Spleen (tissue), 11 donors: ENCODE results near the gene KIAA1328. TPM values are rescaled to one million over a fixed set of nuclear protein-coding genes. Genes with fewer than 3 reads are reported as not detected.

Experiments used
- DNase-seq: peaks from one replicate; pipeline ENCODE4 v3.0.0-alpha.2; 2020
- H3K27ac ChIP-seq, 8 donors: fragments of 200-600 bp; sonication (generic) in 7 of 8; 1 replicate in 4 of 8; 2 replicates in 4 of 8; pipeline versions ENCODE4 v1.5.0 to v1.8.0; 2016 to 2021; ENCODE audit warnings: inconsistent platforms in 4 of 8, mild to moderate bottlenecking in 4 of 8, moderate library complexity in 1 of 8
- H3K27me3 ChIP-seq, 7 donors: fragments of 200-600 bp; sonication (generic) in 6 of 7; replicated peaks in 1 of 7; 1 replicate in 4 of 7; 2 replicates in 3 of 7; pipeline versions ENCODE4 v1.5.0 to v1.8.0; 2016 to 2021; ENCODE audit warnings: inconsistent platforms in 3 of 7, mild to moderate bottlenecking in 1 of 7
- H3K36me3 ChIP-seq, 6 donors: fragments of 200-600 bp; sonication (generic) in 5 of 6; 1 replicate in 4 of 6; 2 replicates in 2 of 6; pipeline versions ENCODE4 v1.5.0 to v1.8.0; 2016 to 2021; ENCODE audit warnings: inconsistent platforms in 2 of 6
- H3K4me1 ChIP-seq, 6 donors: fragments of 200-600 bp; sonication (generic) in 5 of 6; 1 replicate in 3 of 6; 2 replicates in 3 of 6; pipeline versions ENCODE4 v1.5.0 to v1.8.0; 2016 to 2021; ENCODE audit warnings: inconsistent platforms in 3 of 6
- H3K4me3 ChIP-seq, 8 donors: fragments of 200-600 bp; sonication (generic) in 7 of 8; 1 replicate in 4 of 8; 2 replicates in 4 of 8; pipeline versions ENCODE4 v1.5.0 to v1.8.0; 2016 to 2021; ENCODE audit warnings: inconsistent platforms in 4 of 8, mild to moderate bottlenecking in 4 of 8, moderate library complexity in 2 of 8
- H3K9me3 ChIP-seq, 8 donors: fragments of 200-600 bp; sonication (generic) in 7 of 8; 1 replicate in 4 of 8; 2 replicates in 4 of 8; pipeline versions ENCODE4 v1.5.0 to v1.8.0; 2016 to 2021; ENCODE audit warnings: inconsistent platforms in 4 of 8
- CTCF ChIP-seq, 11 experiments: fragments of 200-600 bp in 7 of 11; fragments of 450-650 bp in 4 of 11; sonication (generic) in 4 of 11; IDR thresholded peaks in 8 of 11; conservative IDR thresholded peaks in 3 of 11; 1 replicate in 7 of 11; 2 replicates in 4 of 11; pipeline versions ENCODE4 v1.4.0 to v1.8.0; 2016 to 2021; ENCODE audit warnings: antibody characterized with exemption in 11 of 11, inconsistent platforms in 4 of 11, mild to moderate bottlenecking in 1 of 11
- POLR2A ChIP-seq, 3 donors: fragments of 450-650 bp; IDR thresholded peaks; one replicate each; pipeline ENCODE4 v1.5.1; 2017; ENCODE audit warnings: antibody characterized with exemption in 3 of 3, mild to moderate bottlenecking in 1 of 3
- POLR2AphosphoS5 ChIP-seq, 3 donors: sonication (generic); formaldehyde crosslinking; IDR thresholded peaks; one replicate each; pipeline ENCODE4 v1.5.1; 2017; ENCODE audit warnings: antibody characterized with exemption in 3 of 3
- WGBS, 5 donors: extraction: QIAGEN DNeasy Blood & Tissue Kit in 3 of 5; methylation state at CpG; one replicate each; pipeline versions ENCODE4 v1.1.5 to v1.1.7; 2013 to 2018; 5-methylcytosine and 5-hydroxymethylcytosine counted together
- intact Hi-C: fragments of 100-400 bp; cut with DNase I; formaldehyde crosslinking; loops from one replicate; pipeline ENCODE4 v1.15.0; 2023; ENCODE audit warnings: low total_unique reads
- polyA plus RNA-seq, 3 donors: library from polyadenylated mRNA; stranded (reverse); fragments of 200-250 nt; gene quantifications; one replicate each; pipeline ENCODE4 v1.2.1, GENCODE V29; 2013
- total RNA-seq, 7 donors: library from RNA; depleted of rRNA in 3 of 7; stranded (reverse); fragments of >200 nt in 3 of 7; fragmentation: NEBNext Ultra II Directional in 4 of 7; extraction: Animal tissue kit (Norgen Biotek cat#: 25700) in 4 of 7; gene quantifications; one replicate each; pipeline versions ENCODE4 v1.1.0 to v1.2.1, GENCODE V29; 2016 to 2021
- donor health status: healthy with polysubstance abuse.
- donor health status: DM: no; HTN: no; CAD: no; lungs with moderate emphysema.
- donor health status: DM: no; HTN: no; CAD: no.
- donor health status: Bipolar disorder and iron deficiency.
- donor health status: healthy.
- donor health status: DM: no; HTN: no; CAD: no.
- donor health status: DM: yes; HTN: yes; CAD: no.

The KIAA1328 gene
- total and polyA plus RNA-seq, 10 donors, result 1.9 to 27.1 (median 14.9) TPM

GRCh38 chr18:37246779-37247340 lies 417.9 kb downstream of the KIAA1328 start:
- Histone ChIP-seq H3K27me3 (peaks cover 0 to 76% (median 7%) of the 10 kb centered on the region in 7 donors), H3K36me3 (no peaks in the 10 kb centered on the region), H3K4me1 (peaks cover 0 to 5% (median 0%) of the 10 kb centered on the region in 6 donors), H3K27ac (no peak overlapping the region), H3K4me3 (no peak overlapping the region), H3K9me3 (no peaks in the 10 kb centered on the region)
- no peak for DNase-seq
- TF ChIP-seq POLR2AphosphoS5 (IDR thresholded peaks at IDR 0.05) (no peak), POLR2A (IDR thresholded peaks at IDR 0.05) (no peak)
- intact Hi-C loops, result no loop called here
- 85 to 93% (median 88%) methylated on average over 13 of the region's 13 CpGs for WGBS, 5 donors

- H3K4me3 ChIP-seq, result no peak overlapping the region
- no peaks in the 10 kb centered on the region for H3K36me3 ChIP-seq
- no peaks in the 10 kb centered on the region for H3K9me3 ChIP-seq
- TF ChIP-seq CTCF (IDR thresholded peaks at IDR 0.05 in 8 of 11, conservative IDR thresholded peaks at IDR 0.05 in 3 of 11) (no peak), POLR2AphosphoS5 (IDR thresholded peaks at IDR 0.05) (no peak), POLR2A (IDR thresholded peaks at IDR 0.05) (no peak)
- peaks cover 0 to 5% (median 0%) of the 10 kb centered on the region in 6 donors for H3K4me1 ChIP-seq
- intact Hi-C loops, result no loop called here
- peak; percentile 54 for DNase-seq
- no peak overlapping the region for H3K27ac ChIP-seq
- 84 to 88% (median 87%) methylated on average over 10 of the region's 10 CpGs for WGBS, 5 donors
- peaks cover 0 to 76% (median 7%) of the 10 kb centered on the region in 7 donors for H3K27me3 ChIP-seq
These were observed 418.7 kb downstream of the KIAA1328 start for GRCh38 chr18:37247497-37248161.

GRCh38 chr18:37248281-37248680 lies 419.4 kb downstream of the KIAA1328 start:
- H3K4me3 ChIP-seq, result no peak overlapping the region
- H3K27ac ChIP-seq, result no peak overlapping the region
- no peak for TF ChIP-seq POLR2A (IDR thresholded peaks at IDR 0.05)
- WGBS, 5 donors, result 86 to 95% (median 88%) methylated on average over 5 of the region's 5 CpGs
- H3K4me1 ChIP-seq, result peaks cover 0 to 6% (median under 1%) of the 10 kb centered on the region in 6 donors
- no peaks in the 10 kb centered on the region for H3K9me3 ChIP-seq
- peaks cover 0 to 76% (median 11%) of the 10 kb centered on the region in 7 donors for H3K27me3 ChIP-seq
- no peaks in the 10 kb centered on the region for H3K36me3 ChIP-seq
- intact Hi-C loops, result no loop called here
- DNase-seq, result peak; percentile 42

- peak; percentile 56 for DNase-seq
- Histone ChIP-seq H3K36me3 (no peaks in the 10 kb centered on the region), H3K27me3 (peaks cover 0 to 76% (median 22%) of the 10 kb centered on the region in 7 donors), H3K4me1 (peaks cover 0 to 11% (median 8%) of the 10 kb centered on the region in 6 donors), H3K27ac (no peak overlapping the region), H3K4me3 (no peak overlapping the region), H3K9me3 (no peaks in the 10 kb centered on the region)
- no peak for TF ChIP-seq POLR2AphosphoS5 (IDR thresholded peaks at IDR 0.05)
- TF ChIP-seq POLR2A (IDR thresholded peaks at IDR 0.05), result no peak
- no peak for TF ChIP-seq CTCF (IDR thresholded peaks at IDR 0.05 in 8 of 11, conservative IDR thresholded peaks at IDR 0.05 in 3 of 11)
- intact Hi-C loops, result no loop called here
- WGBS, 5 donors, result 75 to 85% (median 79%) methylated on average over 9 to 11 of the region's 11 CpGs
These were observed 420.4 kb downstream of the KIAA1328 start for GRCh38 chr18:37249171-37249886.
